ENCODE measurements around the gene MYBPC1. TPM values are rescaled to one million over a fixed set of nuclear protein-coding genes. Genes with fewer than 3 reads are reported as not detected.

The MYBPC1 gene
- total and polyA plus RNA-seq, 2 of the 13 experiments (the other 11 are each of a cell fraction or from before 2014, with no cell fraction given) = 0.31 to 0.53 TPM

DNA sequence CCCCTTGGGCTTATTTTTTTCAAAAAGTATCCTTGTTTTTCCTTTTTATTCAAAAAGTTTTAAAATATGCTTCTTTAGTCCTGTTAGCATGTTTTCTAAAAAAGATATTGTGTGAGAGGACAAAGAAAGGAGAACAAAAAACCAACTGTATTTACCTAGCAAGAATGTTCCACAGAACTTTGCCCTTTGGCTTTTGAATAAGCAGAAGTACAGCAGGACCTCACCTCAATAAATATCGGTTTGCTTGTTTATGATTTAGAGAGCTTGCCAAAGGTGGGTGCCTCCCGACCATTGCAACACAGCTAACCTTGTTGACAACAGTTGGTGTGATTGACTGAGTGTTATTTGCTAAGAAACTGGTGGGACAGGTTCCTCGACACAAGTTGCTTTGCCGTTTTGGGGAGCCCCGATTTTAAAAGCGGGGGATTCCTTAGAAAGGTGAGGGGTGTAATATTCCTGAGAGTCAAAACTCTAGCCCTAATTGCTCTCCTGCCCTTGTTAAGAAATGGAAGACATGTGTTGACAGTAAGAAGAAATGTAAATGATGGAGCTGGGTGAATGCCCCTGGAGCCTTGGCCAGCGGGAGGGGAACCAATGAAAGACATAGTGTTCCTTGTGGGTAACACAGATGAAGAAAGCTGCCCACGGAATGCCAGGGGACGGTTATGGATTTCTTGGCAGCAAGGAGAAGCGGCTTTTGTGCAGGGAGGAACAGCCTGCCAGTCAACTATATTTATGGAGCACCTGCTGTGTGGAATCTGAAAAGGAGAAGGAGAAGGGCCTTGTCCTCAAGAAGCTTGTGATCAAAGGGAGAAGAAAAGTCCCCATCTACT lies 13.7 kb downstream of the MYBPC1 start:
- Histone ChIP-seq H4K20me1 (ENCODE audit: insufficient read depth, low read length) (no peaks in the 10 kb centered on the region), H3K79me2 (ENCODE audit: insufficient read depth, low read length) (no peaks in the 10 kb centered on the region), H3K9me3 (ENCODE audit: low read length) (no peaks in the 10 kb centered on the region), H3K27ac (ENCODE audit: extremely low read length, insufficient read depth, low read length) (peak overlapping the region; percentile 98), H3K4me1 (ENCODE audit: insufficient read depth, low read length) (peaks cover 76% of the 10 kb centered on the region), H3K4me2 (ENCODE audit: low read depth, low read length) (peak overlapping the region; percentile 93), H3K4me3 (replicated peaks in 1 of 3; ENCODE audit: insufficient read depth in 1 of 3, low read depth in 2 of 3, low read length in 3 of 3) (peak overlapping the region in 2 of 3 experiments; percentile 29 to 51; a peak in 4 of 6 replicates), H2AFZ (ENCODE audit: low read length) (no peak overlapping the region), H3K9ac (ENCODE audit: insufficient read depth, low read depth, low read length) (peak overlapping the region; percentile 73), H3K27me3 (ENCODE audit: control insufficient read depth in 1 of 2, insufficient read depth in 2 of 2, low read length in 2 of 2) (no peaks in the 10 kb centered on the region), H3K36me3 (replicated peaks in 1 of 2; ENCODE audit: control insufficient read depth in 1 of 2, insufficient read depth in 2 of 2, low read length in 2 of 2) (no peaks in the 10 kb centered on the region)
- ChIA-PET POLR2A (interaction anchor here (0.5 to 4.1 kb wide), 9 partner anchors 9 to 151 kb away, joined by 3 to 43 read pairs (median 5); partner anchors contain the start of gene CHPT1), CTCF (ENCODE audit: low intra/inter-chr PET ratio, low total read pairs) (no interaction called here)
- 3% methylated on average over 10 of the region's 10 CpGs for WGBS (ENCODE audit: low lambda C conversion rate)
- peak; percentile 93 for ATAC-seq
- DNase-seq (ENCODE audit: low spot score) = peak; percentile 100
- in situ Hi-C loops (cut with HindIII; ENCODE audit: extremely low pct_ligation_motif_present, low pct_unique_long_range_greater_than_20kb) = loop anchor here (10.0 kb wide), 1 partner anchor 86 kb away; the partner anchor contains the start of gene CHPT1
- intact Hi-C loops (cut with micrococcal nuclease; ENCODE audit: unreplicated experiment) = loop anchor here (1.0 to 5.0 kb wide), 3 partner anchors 10 to 449 kb away; no protein-coding TSS in a partner anchor
- BruUV-seq (replicated peaks) = TSS peak; percentile 90
- FAIRE-seq = peak; percentile 96
- TF ChIP-seq ATRX (CRISPR knock-in tag; IDR thresholded peaks at IDR 0.05; ENCODE audit: borderline replicate concordance) (no peak), ZNF530 (CRISPR knock-in tag; IDR thresholded peaks at IDR 0.05; ENCODE audit: low read depth) (no peak), EZH2 (conservative IDR thresholded peaks at IDR 0.05; ENCODE audit: low read depth, low read length) (no peak), FOXA3 (CRISPR knock-in tag; IDR thresholded peaks at IDR 0.05) (peak; percentile 100), ZNF570 (CRISPR knock-in tag; IDR thresholded peaks at IDR 0.05; ENCODE audit: borderline replicate concordance) (no peak), NKX3-1 (CRISPR knock-in tag; IDR thresholded peaks at IDR 0.05) (no peak), ZNF556 (CRISPR knock-in tag; IDR thresholded peaks at IDR 0.05; ENCODE audit: borderline replicate concordance) (no peak; the same call in 1 of the 2 replicates), MYC (CRISPR knock-in tag; IDR thresholded peaks at IDR 0.05; ENCODE audit: borderline replicate concordance) (no peak), KMT2B (CRISPR knock-in tag; IDR thresholded peaks at IDR 0.05) (peak; percentile 51; the same call in 1 of the 2 replicates), PLRG1 (conservative IDR thresholded peaks at IDR 0.05) (no peak), KMT2A (CRISPR knock-in tag; IDR thresholded peaks at IDR 0.05) (peak; percentile 62; the same call in 1 of the 2 replicates), HES4 (CRISPR knock-in tag; IDR thresholded peaks at IDR 0.05; ENCODE audit: borderline replicate concordance) (no peak), CBX2 (IDR thresholded peaks at IDR 0.05; ENCODE audit: low read depth, low read length) (no peak), CBX2 (CRISPR knock-in tag; IDR thresholded peaks at IDR 0.05; ENCODE audit: low read depth) (no peak), ZNF7 (CRISPR knock-in tag; IDR thresholded peaks at IDR 0.05) (no peak), ZNF335 (CRISPR knock-in tag; IDR thresholded peaks at IDR 0.05) (peak; percentile 87), FOSL1 (CRISPR knock-in tag; IDR thresholded peaks at IDR 0.05; ENCODE audit: borderline replicate concordance) (no peak; the same call in 1 of the 2 replicates), NFRKB (IDR thresholded peaks at IDR 0.05) (no peak), PHF21A (CRISPR knock-in tag; IDR thresholded peaks at IDR 0.05) (peak; percentile 96), ZNF782 (CRISPR knock-in tag; IDR thresholded peaks at IDR 0.05; ENCODE audit: borderline replicate concordance) (no peak)
- TF ChIP-seq, protein P1, sequence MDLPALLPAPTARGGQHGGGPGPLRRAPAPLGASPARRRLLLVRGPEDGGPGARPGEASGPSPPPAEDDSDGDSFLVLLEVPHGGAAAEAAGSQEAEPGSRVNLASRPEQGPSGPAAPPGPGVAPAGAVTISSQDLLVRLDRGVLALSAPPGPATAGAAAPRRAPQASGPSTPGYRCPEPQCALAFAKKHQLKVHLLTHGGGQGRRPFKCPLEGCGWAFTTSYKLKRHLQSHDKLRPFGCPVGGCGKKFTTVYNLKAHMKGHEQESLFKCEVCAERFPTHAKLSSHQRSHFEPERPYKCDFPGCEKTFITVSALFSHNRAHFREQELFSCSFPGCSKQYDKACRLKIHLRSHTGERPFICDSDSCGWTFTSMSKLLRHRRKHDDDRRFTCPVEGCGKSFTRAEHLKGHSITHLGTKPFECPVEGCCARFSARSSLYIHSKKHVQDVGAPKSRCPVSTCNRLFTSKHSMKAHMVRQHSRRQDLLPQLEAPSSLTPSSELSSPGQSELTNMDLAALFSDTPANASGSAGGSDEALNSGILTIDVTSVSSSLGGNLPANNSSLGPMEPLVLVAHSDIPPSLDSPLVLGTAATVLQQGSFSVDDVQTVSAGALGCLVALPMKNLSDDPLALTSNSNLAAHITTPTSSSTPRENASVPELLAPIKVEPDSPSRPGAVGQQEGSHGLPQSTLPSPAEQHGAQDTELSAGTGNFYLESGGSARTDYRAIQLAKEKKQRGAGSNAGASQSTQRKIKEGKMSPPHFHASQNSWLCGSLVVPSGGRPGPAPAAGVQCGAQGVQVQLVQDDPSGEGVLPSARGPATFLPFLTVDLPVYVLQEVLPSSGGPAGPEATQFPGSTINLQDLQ (CRISPR knock-in tag; IDR thresholded peaks at IDR 0.05) = no peak
- TF ChIP-seq, protein P2, sequence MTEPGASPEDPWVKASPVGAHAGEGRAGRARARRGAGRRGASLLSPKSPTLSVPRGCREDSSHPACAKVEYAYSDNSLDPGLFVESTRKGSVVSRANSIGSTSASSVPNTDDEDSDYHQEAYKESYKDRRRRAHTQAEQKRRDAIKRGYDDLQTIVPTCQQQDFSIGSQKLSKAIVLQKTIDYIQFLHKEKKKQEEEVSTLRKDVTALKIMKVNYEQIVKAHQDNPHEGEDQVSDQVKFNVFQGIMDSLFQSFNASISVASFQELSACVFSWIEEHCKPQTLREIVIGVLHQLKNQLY (CRISPR knock-in tag; IDR thresholded peaks at IDR 0.05) = peak; percentile 80
- TF ChIP-seq, protein P3, sequence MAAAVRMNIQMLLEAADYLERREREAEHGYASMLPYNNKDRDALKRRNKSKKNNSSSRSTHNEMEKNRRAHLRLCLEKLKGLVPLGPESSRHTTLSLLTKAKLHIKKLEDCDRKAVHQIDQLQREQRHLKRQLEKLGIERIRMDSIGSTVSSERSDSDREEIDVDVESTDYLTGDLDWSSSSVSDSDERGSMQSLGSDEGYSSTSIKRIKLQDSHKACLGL (CRISPR knock-in tag; IDR thresholded peaks at IDR 0.05) = no peak
